ENCODE data around the gene ZNF394.

DNA sequence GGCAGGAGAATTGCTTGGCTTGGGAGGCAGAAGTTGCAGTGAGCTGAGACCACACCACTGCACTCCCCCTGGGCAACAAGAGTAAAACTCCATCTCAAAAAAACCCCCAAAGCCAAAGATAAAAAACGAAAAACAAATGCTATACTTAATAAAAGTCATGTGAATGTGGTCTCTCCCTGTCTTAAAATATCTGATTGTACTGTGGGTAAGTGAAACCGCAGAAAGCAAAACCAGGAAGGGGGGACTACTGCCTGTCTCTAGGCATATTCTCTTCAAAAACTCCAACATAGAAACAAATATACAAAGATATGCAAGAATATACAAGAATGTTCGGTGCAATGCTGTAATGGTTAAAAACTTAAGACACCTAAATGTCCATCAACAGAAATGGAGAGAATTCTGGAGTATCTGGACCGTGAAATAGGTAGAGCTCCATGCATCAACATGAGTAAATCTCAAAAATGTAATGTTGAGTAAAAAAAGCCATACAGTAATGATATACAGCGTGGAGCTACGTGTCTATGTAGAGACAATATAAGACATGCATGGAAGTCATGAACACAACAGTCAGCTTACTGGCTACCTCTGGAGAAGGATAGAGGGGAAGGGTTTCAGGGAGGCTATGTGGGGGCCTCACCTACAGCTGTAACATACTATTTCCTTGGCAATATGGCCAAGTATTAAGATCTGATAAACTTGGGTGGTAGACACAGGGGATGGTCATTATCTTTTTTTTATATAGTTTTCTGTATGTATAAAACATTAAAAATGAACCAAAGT, 2.1 kb downstream of the ZNF394 start:
- TF ChIP-seq CTCF (IDR thresholded peaks at IDR 0.05) (no peak), EZH2 (IDR thresholded peaks at IDR 0.05; ENCODE audit: borderline replicate concordance, insufficient read depth, low read depth, low read length, poor library complexity, severe bottlenecking) (no peak)
